Type B pancreatic cell (in vitro differentiated cells): ENCODE results near the gene THADA. TPM values are rescaled to one million over a fixed set of nuclear protein-coding genes. Genes with fewer than 3 reads are reported as not detected.

ENCODE experiments used
- DNase-seq: peaks from one replicate; pipeline ENCODE4 v3.0.0; 2021; ENCODE audit warnings: mixed read lengths; ENCODE audit not compliant: unreplicated experiment; ENCODE audit errors: extremely low spot score
- H3K27ac Mint-ChIP-seq: 2 replicates; pipeline ENCODE4 v1.8.0; 2021; ENCODE audit warnings: mild to moderate bottlenecking, mixed read lengths
- H3K27me3 Mint-ChIP-seq: 2 replicates; pipeline ENCODE4 v1.8.0; 2021; ENCODE audit warnings: mixed read lengths
- H3K36me3 Mint-ChIP-seq: 2 replicates; pipeline ENCODE4 v1.8.0; 2021; ENCODE audit warnings: mixed read lengths
- H3K4me1 Mint-ChIP-seq: one replicate; pipeline ENCODE4 v1.8.0; 2021; ENCODE audit warnings: mixed read lengths; ENCODE audit not compliant: unreplicated experiment
- H3K4me3 Mint-ChIP-seq: 2 replicates; pipeline ENCODE4 v1.8.0; 2021; ENCODE audit warnings: mild to moderate bottlenecking, mixed read lengths
- H3K9me3 Mint-ChIP-seq: 2 replicates; pipeline ENCODE4 v1.8.0; 2021; ENCODE audit warnings: mixed read lengths
- CTCF ChIP-seq: fragments of 200-600 bp; sonication (generic); conservative IDR thresholded peaks from 2 replicates; pipeline ENCODE4 v1.5.0; 2021; ENCODE audit warnings: antibody characterized with exemption, mild to moderate bottlenecking
- total RNA-seq: library from RNA; stranded (reverse); gene quantifications from 2 replicates; pipeline ENCODE4 v1.2.1, GENCODE V29; 2021; ENCODE audit warnings: low replicate concordance

The THADA gene
- total RNA-seq, 1 donor from 2014 or later, result 35.6 TPM

GRCh38 chr2:43240766-43241150 is 355.1 kb downstream of the THADA start:
- DNase-seq, result no peak
- Mint-ChIP-seq H3K27me3 (no peaks in the 10 kb centered on the region), H3K27ac (no peak overlapping the region), H3K36me3 (peaks cover 32% of the 10 kb centered on the region), H3K9me3 (no peaks in the 10 kb centered on the region), H3K4me1 (peaks cover 5% of the 10 kb centered on the region), H3K4me3 (no peak overlapping the region)
- no peak for TF ChIP-seq CTCF

- Mint-ChIP-seq H3K4me1 (peaks cover 5% of the 10 kb centered on the region), H3K36me3 (peaks cover 28% of the 10 kb centered on the region), H3K27me3 (no peaks in the 10 kb centered on the region), H3K27ac (peak overlapping the region; percentile 87), H3K9me3 (no peaks in the 10 kb centered on the region), H3K4me3 (peak overlapping the region; percentile 38)
- DNase-seq, result no peak
- TF ChIP-seq CTCF, result no peak
Observed at GRCh38 chr2:43239981-43240765, 355.7 kb downstream of the THADA start.

- no peak overlapping the region for H3K4me3 Mint-ChIP-seq
- H3K27ac Mint-ChIP-seq, result peak overlapping the region; percentile 40
- H3K9me3 Mint-ChIP-seq, result no peaks in the 10 kb centered on the region
- peaks cover 5% of the 10 kb centered on the region for H3K4me1 Mint-ChIP-seq
- peaks cover 24% of the 10 kb centered on the region for H3K36me3 Mint-ChIP-seq
- no peaks in the 10 kb centered on the region for H3K27me3 Mint-ChIP-seq
- no peak for DNase-seq
- TF ChIP-seq CTCF, result no peak
Observed at GRCh38 chr2:43238813-43239212, 357.0 kb downstream of the THADA start.

GRCh38 chr2:43238176-43238575 is 357.7 kb downstream of the THADA start:
- no peak overlapping the region for H3K4me3 Mint-ChIP-seq
- no peaks in the 10 kb centered on the region for H3K27me3 Mint-ChIP-seq
- H3K27ac Mint-ChIP-seq, result no peak overlapping the region
- no peaks in the 10 kb centered on the region for H3K9me3 Mint-ChIP-seq
- DNase-seq, result no peak
- peaks cover 23% of the 10 kb centered on the region for H3K36me3 Mint-ChIP-seq
- peaks cover 5% of the 10 kb centered on the region for H3K4me1 Mint-ChIP-seq
- TF ChIP-seq CTCF, result no peak

- Mint-ChIP-seq H3K27me3 (no peaks in the 10 kb centered on the region), H3K36me3 (peaks cover 15% of the 10 kb centered on the region), H3K4me3 (no peak overlapping the region), H3K9me3 (no peaks in the 10 kb centered on the region), H3K27ac (no peak overlapping the region), H3K4me1 (peaks cover 32% of the 10 kb centered on the region)
- no peak for TF ChIP-seq CTCF
- DNase-seq, result no peak
Observed at GRCh38 chr2:43233218-43234212, 362.3 kb downstream of the THADA start.
